NT2/D1 (cell line): ENCODE results near the gene IDH2.

ENCODE experiments used
- SUZ12 ChIP-seq: IDR thresholded peaks from 2 replicates; pipeline ENCODE4 v1.6.1; 2011; ENCODE audit not compliant: insufficient read length, insufficient read depth; ENCODE audit errors: extremely low read depth
- YY1 ChIP-seq: IDR thresholded peaks from 2 replicates; pipeline ENCODE4 v1.6.1; 2011; ENCODE audit not compliant: insufficient read length, insufficient read depth
- ZNF274 ChIP-seq: IDR thresholded peaks from 2 replicates; pipeline ENCODE4 v1.6.1; 2011; ENCODE audit warnings: mild to moderate bottlenecking, low read depth, low read length

GRCh38 chr15:90076716-90077115, 25.6 kb downstream of the IDH2 start:
- TF ChIP-seq SUZ12 (no peak), YY1 (no peak), ZNF274 (no peak)
